SU-DHL-6 (cell line): ENCODE measurements around the gene PIEZO1.

Experiments used
- H2AFZ ChIP-seq: fragments of 200-600 bp; sonication (generic); 2 replicates; pipeline ENCODE4 v1.6.1; 2014; ENCODE audit warnings: low read depth, mild to moderate bottlenecking, moderate library complexity, mixed read lengths, antibody characterized with exemption, low read length; ENCODE audit not compliant: severe bottlenecking
- H3F3A ChIP-seq: fragments of 200-600 bp; shearing (Covaris generic); 2 replicates; pipeline ENCODE4 v1.6.0; 2016; ENCODE audit warnings: antibody characterized with exemption, mild to moderate bottlenecking; ENCODE audit not compliant: insufficient read depth
- H3K27ac ChIP-seq: fragments of 200-600 bp; sonication (generic); 2 replicates; pipeline ENCODE4 v1.5.1; 2016; ENCODE audit warnings: low read depth, mild to moderate bottlenecking, low read length, moderate library complexity, mixed read lengths
- H3K27me3 ChIP-seq: fragments of 200-600 bp; sonication (generic), shearing (Covaris generic); 2 replicates; pipeline ENCODE4 v1.6.0; 2014; ENCODE audit warnings: mild to moderate bottlenecking, low read length
- H3K36me3 ChIP-seq: fragments of 200-600 bp; sonication (generic); 2 replicates; pipeline ENCODE4 v1.6.1; 2014; ENCODE audit warnings: mild to moderate bottlenecking, low read length, mixed read lengths
- H3K4me2 ChIP-seq: fragments of 300-600, 200-600 bp; shearing (Covaris generic), sonication (generic); 2 replicates; pipeline ENCODE4 v1.6.0; 2014; ENCODE audit warnings: low read length, low read depth, mild to moderate bottlenecking; ENCODE audit not compliant: poor library complexity, severe bottlenecking
- H3K4me3 ChIP-seq: fragments of 200-600 bp; sonication (generic); 2 replicates; pipeline ENCODE4 v1.5.1; 2014; ENCODE audit warnings: antibody characterized with exemption, low read length, mild to moderate bottlenecking, mixed read lengths; ENCODE audit not compliant: insufficient read depth, poor library complexity, severe bottlenecking
- H3K79me2 ChIP-seq: fragments of 200-600 bp; sonication (generic); 2 replicates; pipeline ENCODE4 v1.6.1; 2014; ENCODE audit warnings: mild to moderate bottlenecking, low read length, moderate library complexity; ENCODE audit not compliant: insufficient read depth
- H3K9ac ChIP-seq: fragments of 200-600 bp; sonication (generic); 2 replicates; pipeline ENCODE4 v1.7.0; 2014; ENCODE audit warnings: mild to moderate bottlenecking, low read length
- H3K9me2 ChIP-seq: fragments of 200-600 bp; sonication (generic); replicated peaks from 2 replicates; pipeline ENCODE4 v1.6.1; 2014; ENCODE audit warnings: low read length; ENCODE audit not compliant: insufficient read depth
- H3K9me3 ChIP-seq: fragments of 200-600 bp; sonication (generic); 2 replicates; pipeline ENCODE4 v1.6.1; 2014; ENCODE audit warnings: low read length, mixed read lengths; ENCODE audit not compliant: insufficient read depth
- H4K20me1 ChIP-seq: fragments of 200-600 bp; sonication (generic); 2 replicates; pipeline ENCODE4 v1.6.1; 2014; ENCODE audit warnings: low read depth, mild to moderate bottlenecking, antibody characterized with exemption, low read length, moderate library complexity, mixed read lengths
- EZH2phosphoT487 ChIP-seq: fragments of 200-600 bp; sonication (generic), shearing (Covaris generic); conservative IDR thresholded peaks from 2 replicates; pipeline ENCODE4 v1.6.1; 2018; ENCODE audit warnings: mild to moderate bottlenecking, antibody characterized with exemption, low read length, moderate library complexity, mixed read lengths
- TF ChIP-seq, protein P1 (sequence below): fragments of 200-600 bp; sonication (generic); IDR thresholded peaks from one replicate; pipeline ENCODE4 v1.5.1; 2017; ENCODE audit warnings: antibody characterized with exemption, mild to moderate bottlenecking, low read length, moderate library complexity; ENCODE audit not compliant: insufficient read depth, poor library complexity, severe bottlenecking

Gene PIEZO1

DNA sequence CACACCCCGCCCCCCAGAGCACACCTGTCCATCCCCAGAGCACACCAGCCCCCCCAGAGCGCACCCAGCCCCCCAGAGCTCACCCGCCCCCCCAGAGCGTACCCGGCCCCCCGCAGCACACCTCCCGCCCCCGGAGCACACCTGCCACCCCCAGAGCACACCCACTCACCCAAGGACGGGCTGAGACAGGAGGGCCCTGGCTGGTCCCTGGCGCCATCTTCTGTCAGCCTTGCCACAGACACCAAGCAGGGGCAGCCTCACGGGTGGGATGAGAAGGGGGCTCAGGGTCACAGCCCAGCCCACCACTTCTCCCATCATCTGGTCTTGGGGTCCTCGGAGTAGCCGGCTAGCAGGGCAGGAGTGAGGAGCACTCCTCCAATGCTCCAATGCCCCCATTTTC, 31.8 kb downstream of the PIEZO1 start:
- Histone ChIP-seq H3K79me2 (no peaks in the 10 kb centered on the region), H4K20me1 (no peaks in the 10 kb centered on the region), H3F3A (no peaks in the 10 kb centered on the region), H3K9ac (no peak overlapping the region), H3K9me2 (no peaks in the 10 kb centered on the region), H3K36me3 (no peaks in the 10 kb centered on the region), H3K27ac (no peak overlapping the region), H2AFZ (no peak overlapping the region), H3K4me2 (no peak overlapping the region), H3K27me3 (no peaks in the 10 kb centered on the region), H3K4me3 (no peak overlapping the region), H3K9me3 (no peaks in the 10 kb centered on the region)
- TF ChIP-seq, protein P1, sequence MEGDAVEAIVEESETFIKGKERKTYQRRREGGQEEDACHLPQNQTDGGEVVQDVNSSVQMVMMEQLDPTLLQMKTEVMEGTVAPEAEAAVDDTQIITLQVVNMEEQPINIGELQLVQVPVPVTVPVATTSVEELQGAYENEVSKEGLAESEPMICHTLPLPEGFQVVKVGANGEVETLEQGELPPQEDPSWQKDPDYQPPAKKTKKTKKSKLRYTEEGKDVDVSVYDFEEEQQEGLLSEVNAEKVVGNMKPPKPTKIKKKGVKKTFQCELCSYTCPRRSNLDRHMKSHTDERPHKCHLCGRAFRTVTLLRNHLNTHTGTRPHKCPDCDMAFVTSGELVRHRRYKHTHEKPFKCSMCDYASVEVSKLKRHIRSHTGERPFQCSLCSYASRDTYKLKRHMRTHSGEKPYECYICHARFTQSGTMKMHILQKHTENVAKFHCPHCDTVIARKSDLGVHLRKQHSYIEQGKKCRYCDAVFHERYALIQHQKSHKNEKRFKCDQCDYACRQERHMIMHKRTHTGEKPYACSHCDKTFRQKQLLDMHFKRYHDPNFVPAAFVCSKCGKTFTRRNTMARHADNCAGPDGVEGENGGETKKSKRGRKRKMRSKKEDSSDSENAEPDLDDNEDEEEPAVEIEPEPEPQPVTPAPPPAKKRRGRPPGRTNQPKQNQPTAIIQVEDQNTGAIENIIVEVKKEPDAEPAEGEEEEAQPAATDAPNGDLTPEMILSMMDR: no peak

DNA sequence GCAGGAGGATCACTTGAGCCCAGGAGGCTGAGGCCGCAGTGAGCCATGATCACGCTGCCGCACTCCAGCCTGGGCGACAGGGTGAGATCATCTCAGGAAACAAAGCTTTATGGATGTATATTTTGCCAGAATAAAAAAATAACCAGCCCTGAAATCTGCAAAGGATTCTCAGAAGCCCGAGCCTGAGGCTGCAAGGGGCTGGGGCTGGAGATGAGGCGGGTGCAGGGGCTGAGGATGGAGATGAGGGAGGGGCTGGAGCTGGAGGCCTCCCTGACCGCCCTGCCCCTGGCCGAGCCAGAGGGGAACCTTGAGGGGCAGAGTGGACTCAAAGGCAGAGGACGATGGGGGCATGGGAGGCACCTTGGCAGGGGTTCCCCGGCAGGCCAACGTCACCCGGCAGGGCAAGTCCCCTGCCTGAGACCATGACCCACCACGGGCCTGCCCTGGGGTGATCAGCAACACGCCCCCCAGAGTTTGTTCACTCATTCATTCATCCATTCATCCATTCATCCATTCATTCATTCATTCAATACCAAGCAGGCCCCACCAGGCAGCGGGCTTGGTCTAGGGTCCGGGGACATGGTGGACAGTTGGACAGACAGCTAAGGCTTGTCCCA, 32.5 kb downstream of the PIEZO1 start:
- H3K79me2 ChIP-seq: no peaks in the 10 kb centered on the region
- H3K9me2 ChIP-seq: no peaks in the 10 kb centered on the region
- no peaks in the 10 kb centered on the region for H3K36me3 ChIP-seq
- H3K9ac ChIP-seq: no peak overlapping the region
- H3K27ac ChIP-seq: no peak overlapping the region
- no peaks in the 10 kb centered on the region for H3F3A ChIP-seq
- no peaks in the 10 kb centered on the region for H4K20me1 ChIP-seq
- TF ChIP-seq, protein P1: no peak
- no peak for TF ChIP-seq EZH2phosphoT487
- H3K4me2 ChIP-seq: no peak overlapping the region
- no peaks in the 10 kb centered on the region for H3K27me3 ChIP-seq
- no peak overlapping the region for H2AFZ ChIP-seq
- no peak overlapping the region for H3K4me3 ChIP-seq
- no peaks in the 10 kb centered on the region for H3K9me3 ChIP-seq

DNA sequence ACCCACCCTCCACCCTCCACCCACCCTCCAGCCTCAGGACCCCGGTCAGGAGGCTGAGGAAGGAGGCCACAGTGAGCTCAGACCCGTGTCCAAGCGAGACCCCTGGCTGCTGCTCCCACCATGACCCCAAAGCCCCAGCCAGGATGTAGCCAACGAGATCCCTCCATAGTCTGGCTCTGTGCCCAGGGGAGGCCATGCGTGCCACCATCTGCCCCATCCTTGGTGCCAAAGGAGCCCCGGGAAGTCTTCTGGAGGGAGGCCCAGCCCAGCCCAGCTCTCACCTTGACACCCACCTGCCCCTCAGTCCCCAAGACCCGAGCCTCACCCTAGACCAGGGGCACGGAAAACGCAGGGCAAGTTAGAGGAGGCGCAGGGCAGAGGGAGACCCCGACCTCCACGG, 34.2 kb downstream of the PIEZO1 start:
- Histone ChIP-seq H2AFZ (no peak overlapping the region), H3K9me3 (no peaks in the 10 kb centered on the region), H3K4me3 (no peak overlapping the region), H4K20me1 (no peaks in the 10 kb centered on the region), H3K27ac (no peak overlapping the region), H3K9ac (no peak overlapping the region), H3K4me2 (no peak overlapping the region), H3K79me2 (no peaks in the 10 kb centered on the region), H3K27me3 (no peaks in the 10 kb centered on the region), H3K9me2 (no peaks in the 10 kb centered on the region), H3K36me3 (no peaks in the 10 kb centered on the region), H3F3A (no peaks in the 10 kb centered on the region)
- TF ChIP-seq, protein P1: no peak
- TF ChIP-seq EZH2phosphoT487: no peak
